Colon (tissue), 2 donors: ENCODE results near the gene PLEKHD1.

Experiments
- FAIRE-seq: peaks from 2 replicates; lab custom pipeline; 2012; peaks lifted over from hg19 to GRCh38; lab: Jason Lieb, UNC
- donor health status: control.
- donor health status: control.

The PLEKHD1 gene

GRCh38 chr14:69547701-69548348 is 63.3 kb downstream of the PLEKHD1 start:
- FAIRE-seq, result no peak

GRCh38 chr14:69548566-69548965 is 64.0 kb downstream of the PLEKHD1 start:
- no peak for FAIRE-seq

GRCh38 chr14:69551511-69551910 is 67.0 kb downstream of the PLEKHD1 start:
- FAIRE-seq, result no peak

GRCh38 chr14:69553252-69553651 is 68.7 kb downstream of the PLEKHD1 start:
- FAIRE-seq, result no peak

GRCh38 chr14:69554500-69554899 is 70.0 kb downstream of the PLEKHD1 start:
- no peak for FAIRE-seq

- no peak for FAIRE-seq
Observed at GRCh38 chr14:69558774-69559173, 74.2 kb downstream of the PLEKHD1 start.

GRCh38 chr14:69559581-69560011 is 75.1 kb downstream of the PLEKHD1 start:
- FAIRE-seq, result no peak

GRCh38 chr14:69560826-69561225 is 76.3 kb downstream of the PLEKHD1 start:
- no peak for FAIRE-seq

- FAIRE-seq, result no peak
Observed at GRCh38 chr14:69561893-69562292, 77.4 kb downstream of the PLEKHD1 start.

GRCh38 chr14:69567563-69567962 is 83.0 kb downstream of the PLEKHD1 start:
- no peak for FAIRE-seq

- FAIRE-seq, result no peak
Observed at GRCh38 chr14:69569859-69570258, 85.3 kb downstream of the PLEKHD1 start.

- no peak for FAIRE-seq
Observed at GRCh38 chr14:69570836-69571330, 86.4 kb downstream of the PLEKHD1 start.

GRCh38 chr14:69571449-69572029 is 87.0 kb downstream of the PLEKHD1 start:
- FAIRE-seq, result no peak

- FAIRE-seq, result no peak
Observed at GRCh38 chr14:69572030-69572840, 87.7 kb downstream of the PLEKHD1 start.

GRCh38 chr14:69572841-69573135 is 88.3 kb downstream of the PLEKHD1 start:
- no peak for FAIRE-seq

- no peak for FAIRE-seq
Observed at GRCh38 chr14:69573205-69573830, 88.8 kb downstream of the PLEKHD1 start.

- no peak for FAIRE-seq
Observed at GRCh38 chr14:69573831-69574262, 89.3 kb downstream of the PLEKHD1 start.

GRCh38 chr14:69574263-69574953 is 89.9 kb downstream of the PLEKHD1 start, which contains the start of gene CCDC177:
CCDC177 (minus strand) TSS chr14:69574871; CDS start chr14:69573622, 1,249 bp downstream.
- FAIRE-seq, result no peak

- FAIRE-seq, result no peak
Observed at GRCh38 chr14:69574954-69575295, 90.4 kb downstream of the PLEKHD1 start.

GRCh38 chr14:69579476-69579875 is 94.9 kb downstream of the PLEKHD1 start:
- no peak for FAIRE-seq

- no peak for FAIRE-seq
Observed at GRCh38 chr14:69580009-69580577, 95.6 kb downstream of the PLEKHD1 start.
